Measurements from ENCODE around the gene GLIS1.

DNA sequence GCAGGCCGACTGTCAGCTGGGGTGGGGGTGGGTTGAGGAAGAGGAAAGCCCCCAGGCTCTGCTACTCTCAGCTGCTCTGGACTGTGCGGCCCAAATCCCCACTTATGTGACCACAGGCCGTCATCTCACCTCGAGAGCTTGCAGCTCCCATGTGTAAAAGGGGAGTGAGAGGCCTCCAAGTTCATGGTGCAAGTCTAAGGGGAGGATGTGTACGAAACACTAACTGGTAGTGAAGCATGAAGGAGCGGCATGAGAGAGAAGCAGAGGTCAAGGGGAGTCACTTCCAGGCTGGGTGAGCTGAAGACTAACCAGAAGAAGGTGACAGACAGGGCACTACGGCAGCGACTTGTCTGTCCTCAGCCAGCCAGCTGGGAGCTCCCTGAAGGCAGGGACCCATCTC, 43.8 kb downstream of the GLIS1 start:
- TF ChIP-seq CTCF (IDR thresholded peaks at IDR 0.05) (no peak), POLR2A (IDR thresholded peaks at IDR 0.05) (no peak)

Data from ovary (tissue), 3 donors.